ENCODE data around the gene GPR3. TPM values are rescaled to one million over a fixed set of nuclear protein-coding genes. Genes with fewer than 3 reads are reported as not detected.
"Not testable (repeated sequence)": the region's sequence is repeated elsewhere in the genome, so short reads cannot be mapped to it uniquely, and the experiment has no call there.

Gene GPR3
- total and polyA plus RNA-seq, 8 donors = 0.18 to 0.43 (median 0.27) TPM; not detected in 4

- Histone ChIP-seq H3K27ac (peak overlapping the region; percentile 26 to 83 (median 80)), H3K9me3 (no peaks in the 10 kb centered on the region), H3K4me3 (peak overlapping the region; percentile 5 to 33 (median 16)), H3K27me3 (no peaks in the 10 kb centered on the region), H3K36me3 (peaks cover 15 to 44% (median 40%) of the 10 kb centered on the region in 4 donors), H3K4me1 (peaks cover 40 to 98% (median 78%) of the 10 kb centered on the region in 4 donors)
- DNase-seq = peak in 1 of 2 donors; percentile 60
- WGBS, 5 donors = 23 to 47% (median 42%) methylated on average over 17 of the region's 17 CpGs
- no peak for TF ChIP-seq EP300 (IDR thresholded peaks at IDR 0.05)
- TF ChIP-seq, protein P1, sequence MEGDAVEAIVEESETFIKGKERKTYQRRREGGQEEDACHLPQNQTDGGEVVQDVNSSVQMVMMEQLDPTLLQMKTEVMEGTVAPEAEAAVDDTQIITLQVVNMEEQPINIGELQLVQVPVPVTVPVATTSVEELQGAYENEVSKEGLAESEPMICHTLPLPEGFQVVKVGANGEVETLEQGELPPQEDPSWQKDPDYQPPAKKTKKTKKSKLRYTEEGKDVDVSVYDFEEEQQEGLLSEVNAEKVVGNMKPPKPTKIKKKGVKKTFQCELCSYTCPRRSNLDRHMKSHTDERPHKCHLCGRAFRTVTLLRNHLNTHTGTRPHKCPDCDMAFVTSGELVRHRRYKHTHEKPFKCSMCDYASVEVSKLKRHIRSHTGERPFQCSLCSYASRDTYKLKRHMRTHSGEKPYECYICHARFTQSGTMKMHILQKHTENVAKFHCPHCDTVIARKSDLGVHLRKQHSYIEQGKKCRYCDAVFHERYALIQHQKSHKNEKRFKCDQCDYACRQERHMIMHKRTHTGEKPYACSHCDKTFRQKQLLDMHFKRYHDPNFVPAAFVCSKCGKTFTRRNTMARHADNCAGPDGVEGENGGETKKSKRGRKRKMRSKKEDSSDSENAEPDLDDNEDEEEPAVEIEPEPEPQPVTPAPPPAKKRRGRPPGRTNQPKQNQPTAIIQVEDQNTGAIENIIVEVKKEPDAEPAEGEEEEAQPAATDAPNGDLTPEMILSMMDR (IDR thresholded peaks at IDR 0.05) = no peak
- no peak for TF ChIP-seq POLR2A (IDR thresholded peaks at IDR 0.05)
- TF ChIP-seq POLR2AphosphoS5 (IDR thresholded peaks at IDR 0.05) = no peak
- intact Hi-C loops (cut with DNase I; ENCODE audit: low total_unique reads) = no loop called here
Observed at GRCh38 chr1:27428316-27429028, 36.0 kb downstream of the GPR3 start.

- H3K4me3 ChIP-seq = peak overlapping the region in 2 of 4 donors; percentile 5 to 13
- peaks cover 46 to 98% (median 78%) of the 10 kb centered on the region in 4 donors for H3K4me1 ChIP-seq
- 30 to 50% (median 31%) methylated on average over 2 of the region's 2 CpGs for WGBS, 5 donors
- H3K27ac ChIP-seq = peak overlapping the region in 4 of 5 donors; percentile 76 to 83 (median 81)
- H3K9me3 ChIP-seq = no peaks in the 10 kb centered on the region
- H3K36me3 ChIP-seq = peaks cover 12 to 43% (median 38%) of the 10 kb centered on the region in 4 donors
- no peak for DNase-seq
- intact Hi-C loops (cut with DNase I; ENCODE audit: low total_unique reads) = no loop called here
- no peaks in the 10 kb centered on the region for H3K27me3 ChIP-seq
- TF ChIP-seq, protein P1 (IDR thresholded peaks at IDR 0.05) = no peak
- TF ChIP-seq POLR2AphosphoS5 (IDR thresholded peaks at IDR 0.05) (no peak), POLR2A (IDR thresholded peaks at IDR 0.05) (no peak), EP300 (IDR thresholded peaks at IDR 0.05) (no peak)
Observed at GRCh38 chr1:27429029-27429425, 36.6 kb downstream of the GPR3 start.

DNA sequence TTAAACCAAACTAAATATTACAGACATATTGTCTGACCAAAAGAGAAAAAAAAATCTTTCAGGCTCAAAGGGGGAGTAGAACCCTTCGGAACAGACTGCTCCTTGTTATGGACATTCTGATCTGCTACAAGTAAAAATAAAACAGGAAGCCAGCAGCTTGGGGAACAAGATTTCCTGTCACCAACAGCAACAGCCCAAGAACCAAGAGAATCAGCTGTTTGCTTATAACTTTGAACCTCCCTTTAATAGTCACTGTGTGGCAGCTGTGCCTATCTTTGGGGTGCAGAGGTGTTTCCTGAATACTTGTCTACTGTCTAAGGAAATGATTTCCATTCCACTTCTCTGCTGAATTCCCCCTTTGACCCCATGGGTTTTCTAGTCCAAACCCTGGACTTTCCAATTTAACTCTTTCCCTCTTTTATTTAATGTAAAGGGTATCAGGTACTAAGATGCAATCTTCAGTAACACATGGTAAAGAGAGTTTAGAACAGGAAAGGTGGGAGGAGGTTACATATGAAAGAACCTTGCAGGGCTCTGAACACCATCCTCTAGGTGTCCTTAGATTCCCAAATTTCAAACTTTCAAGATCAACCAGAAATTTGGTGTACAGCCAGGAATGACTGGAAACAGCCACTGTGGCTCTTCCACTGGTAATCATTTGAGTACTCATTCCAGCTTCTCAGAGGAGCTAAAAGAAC, 38.6 kb downstream of the GPR3 start:
- Histone ChIP-seq H3K4me3 (no peak overlapping the region), H3K4me1 (peaks cover 62 to 98% (median 85%) of the 10 kb centered on the region in 4 donors), H3K9me3 (no peaks in the 10 kb centered on the region), H3K27me3 (no peaks in the 10 kb centered on the region), H3K27ac (peak overlapping the region in 4 of 5 donors; percentile 76 to 83 (median 81)), H3K36me3 (peaks cover 5 to 24% (median 23%) of the 10 kb centered on the region in 4 donors)
- intact Hi-C loops (cut with DNase I; ENCODE audit: low total_unique reads) = no loop called here
- WGBS, 5 donors = 21 to 68% (median 43%) methylated on average over 1 of the region's 1 CpG
- TF ChIP-seq EP300 (IDR thresholded peaks at IDR 0.05) = no peak
- TF ChIP-seq POLR2AphosphoS5 (IDR thresholded peaks at IDR 0.05) = peak in 2 of 3 donors; percentile 23 to 31
- peak in 1 of 2 donors; percentile 66 for DNase-seq

- peaks cover 67 to 98% (median 87%) of the 10 kb centered on the region in 4 donors for H3K4me1 ChIP-seq
- no peak for DNase-seq
- WGBS, 5 donors = 62 to 77% (median 72%) methylated on average over 2 of the region's 2 CpGs
- H3K9me3 ChIP-seq = no peaks in the 10 kb centered on the region
- no peaks in the 10 kb centered on the region for H3K27me3 ChIP-seq
- H3K36me3 ChIP-seq = peaks cover 5 to 19% (median 18%) of the 10 kb centered on the region in 4 donors
- intact Hi-C loops (cut with DNase I; ENCODE audit: low total_unique reads) = no loop called here
- TF ChIP-seq, protein P1 (IDR thresholded peaks at IDR 0.05) = no peak
- no peak for TF ChIP-seq EP300 (IDR thresholded peaks at IDR 0.05)
- no peak for TF ChIP-seq POLR2AphosphoS5 (IDR thresholded peaks at IDR 0.05)
- no peak for TF ChIP-seq POLR2A (IDR thresholded peaks at IDR 0.05)
- no peak overlapping the region for H3K4me3 ChIP-seq
- peak overlapping the region in 4 of 5 donors; percentile 76 to 83 (median 81) for H3K27ac ChIP-seq
Observed at GRCh38 chr1:27431601-27431940, 39.1 kb downstream of the GPR3 start.

- H3K36me3 ChIP-seq; intact Hi-C loops (cut with DNase I; ENCODE audit: low total_unique reads); H3K4me3 ChIP-seq; DNase-seq; H3K9me3 ChIP-seq; H3K27me3 ChIP-seq: not testable (repeated sequence)
- H3K4me1 ChIP-seq = peaks cover 74 to 98% (median 90%) of the 10 kb centered on the region in 4 donors
- 67 to 86% (median 73%) methylated on average over 1 of the region's 1 CpG for WGBS, 5 donors
- peak overlapping the region in 2 of 5 donors; percentile 78 to 81 for H3K27ac ChIP-seq
Observed at GRCh38 chr1:27432725-27433124, 40.3 kb downstream of the GPR3 start.

Measured in stomach (tissue), 9 donors.